ENCODE measurements around the gene KRT86.
A peak's percentile ranks its signal among the peaks of the same experiment; 100 is the strongest.
"Not testable (repeated sequence)": the region's sequence is repeated elsewhere in the genome, so short reads cannot be mapped to it uniquely, and the experiment has no call there.

Gene KRT86

GRCh38 chr12:52249511-52250047, 24.9 kb upstream of the KRT86 start:
- no peak for TF ChIP-seq CTCF (conservative IDR thresholded peaks at IDR 0.05; ENCODE audit: low read depth, low read length)
- DNase-seq (ENCODE audit: low read depth), result no peak
- no peak overlapping the region for H3K4me3 ChIP-seq (ENCODE audit: low read depth, low read length)

- no peak for DNase-seq (ENCODE audit: low read depth)
- H3K4me3 ChIP-seq (ENCODE audit: low read depth, low read length), result no peak overlapping the region
- TF ChIP-seq CTCF (conservative IDR thresholded peaks at IDR 0.05; ENCODE audit: low read depth, low read length), result no peak
Observed at GRCh38 chr12:52250048-52250990, 24.1 kb upstream of the KRT86 start.

GRCh38 chr12:52251367-52252051, 22.9 kb upstream of the KRT86 start:
- DNase-seq (ENCODE audit: low read depth), result no peak
- no peak overlapping the region for H3K4me3 ChIP-seq (ENCODE audit: low read depth, low read length)
- TF ChIP-seq CTCF (conservative IDR thresholded peaks at IDR 0.05; ENCODE audit: low read depth, low read length), result no peak

GRCh38 chr12:52252175-52252615, 22.2 kb upstream of the KRT86 start:
- H3K4me3 ChIP-seq (ENCODE audit: low read depth, low read length); DNase-seq (ENCODE audit: low read depth): not testable (repeated sequence)
- TF ChIP-seq CTCF (conservative IDR thresholded peaks at IDR 0.05; ENCODE audit: low read depth, low read length), result peak; percentile 31

- no peak for DNase-seq (ENCODE audit: low read depth)
- no peak overlapping the region for H3K4me3 ChIP-seq (ENCODE audit: low read depth, low read length)
- TF ChIP-seq CTCF (conservative IDR thresholded peaks at IDR 0.05; ENCODE audit: low read depth, low read length), result no peak
Observed at GRCh38 chr12:52252728-52253343, 21.6 kb upstream of the KRT86 start.

- no peak for TF ChIP-seq CTCF (conservative IDR thresholded peaks at IDR 0.05; ENCODE audit: low read depth, low read length)
- H3K4me3 ChIP-seq (ENCODE audit: low read depth, low read length), result no peak overlapping the region
- no peak for DNase-seq (ENCODE audit: low read depth)
Observed at GRCh38 chr12:52253391-52254179, 20.9 kb upstream of the KRT86 start.

Data from choroid plexus epithelial cell (primary cell).